Measurements from ENCODE around the gene ETV3L. TPM values are rescaled to one million over a fixed set of nuclear protein-coding genes. Genes with fewer than 3 reads are reported as not detected.

Gene ETV3L
- total and polyA plus RNA-seq, 2 donors from 2014 or later, result not detected

- H3K9ac ChIP-seq (ENCODE audit: low read length in 3 of 3), result no peak overlapping the region
- TF ChIP-seq, protein P1, sequence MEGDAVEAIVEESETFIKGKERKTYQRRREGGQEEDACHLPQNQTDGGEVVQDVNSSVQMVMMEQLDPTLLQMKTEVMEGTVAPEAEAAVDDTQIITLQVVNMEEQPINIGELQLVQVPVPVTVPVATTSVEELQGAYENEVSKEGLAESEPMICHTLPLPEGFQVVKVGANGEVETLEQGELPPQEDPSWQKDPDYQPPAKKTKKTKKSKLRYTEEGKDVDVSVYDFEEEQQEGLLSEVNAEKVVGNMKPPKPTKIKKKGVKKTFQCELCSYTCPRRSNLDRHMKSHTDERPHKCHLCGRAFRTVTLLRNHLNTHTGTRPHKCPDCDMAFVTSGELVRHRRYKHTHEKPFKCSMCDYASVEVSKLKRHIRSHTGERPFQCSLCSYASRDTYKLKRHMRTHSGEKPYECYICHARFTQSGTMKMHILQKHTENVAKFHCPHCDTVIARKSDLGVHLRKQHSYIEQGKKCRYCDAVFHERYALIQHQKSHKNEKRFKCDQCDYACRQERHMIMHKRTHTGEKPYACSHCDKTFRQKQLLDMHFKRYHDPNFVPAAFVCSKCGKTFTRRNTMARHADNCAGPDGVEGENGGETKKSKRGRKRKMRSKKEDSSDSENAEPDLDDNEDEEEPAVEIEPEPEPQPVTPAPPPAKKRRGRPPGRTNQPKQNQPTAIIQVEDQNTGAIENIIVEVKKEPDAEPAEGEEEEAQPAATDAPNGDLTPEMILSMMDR (IDR thresholded peaks at IDR 0.05; ENCODE audit: borderline replicate concordance, extremely low read depth, insufficient read depth), result no peak
- no peaks in the 10 kb centered on the region for H3K27me3 ChIP-seq (ENCODE audit: control insufficient read depth, insufficient read depth, low read length)
- peaks cover 0 to 18% (median 10%) of the 10 kb centered on the region in 3 donors for H3K4me1 ChIP-seq (ENCODE audit: control insufficient read depth in 2 of 3, insufficient read depth in 2 of 3, low read depth in 1 of 3, low read length in 3 of 3)
- H3K27ac ChIP-seq (ENCODE audit: low read depth in 2 of 2, low read length in 2 of 2), result no peak overlapping the region
- DNase-seq (no peak), FAIRE-seq (no peak)
- peaks cover 7 to 9% (median 7%) of the 10 kb centered on the region in 3 donors for H3K36me3 ChIP-seq (ENCODE audit: control insufficient read depth in 2 of 3, insufficient read depth in 3 of 3, low read length in 3 of 3)
- intact Hi-C loops (cut with DNase I), result no loop called here
- H3K9me3 ChIP-seq (ENCODE audit: control insufficient read depth in 2 of 3, insufficient read depth in 1 of 3, low read length in 3 of 3), result no peaks in the 10 kb centered on the region
- H3K4me3 ChIP-seq (ENCODE audit: low read length in 3 of 3), result no peak overlapping the region
Observed at GRCh38 chr1:157140063-157140588, 40.5 kb upstream of the ETV3L start.

- DNase-seq (no peak), FAIRE-seq (no peak)
- Histone ChIP-seq H3K4me3 (ENCODE audit: low read length in 3 of 3) (peak overlapping the region; percentile 21 to 88 (median 87)), H3K27me3 (ENCODE audit: control insufficient read depth, insufficient read depth, low read length) (no peaks in the 10 kb centered on the region), H3K9ac (ENCODE audit: low read length in 3 of 3) (peak overlapping the region; percentile 24 to 84 (median 73)), H3K4me1 (ENCODE audit: control insufficient read depth in 2 of 3, insufficient read depth in 2 of 3, low read depth in 1 of 3, low read length in 3 of 3) (peaks cover 0 to 18% (median 10%) of the 10 kb centered on the region in 3 donors), H3K27ac (ENCODE audit: low read depth in 2 of 2, low read length in 2 of 2) (peak overlapping the region; percentile 96 to 98), H3K9me3 (ENCODE audit: control insufficient read depth in 2 of 3, insufficient read depth in 1 of 3, low read length in 3 of 3) (no peaks in the 10 kb centered on the region), H3K36me3 (ENCODE audit: control insufficient read depth in 2 of 3, insufficient read depth in 3 of 3, low read length in 3 of 3) (peaks cover 8 to 18% (median 16%) of the 10 kb centered on the region in 3 donors)
- TF ChIP-seq, protein P1 (IDR thresholded peaks at IDR 0.05; ENCODE audit: borderline replicate concordance, extremely low read depth, insufficient read depth), result no peak
- intact Hi-C loops (cut with DNase I), result no loop called here
Observed at GRCh38 chr1:157139052-157139715, 39.6 kb upstream of the ETV3L start.

GRCh38 chr1:157138220-157139051, 38.8 kb upstream of the ETV3L start, which contains the start of gene ETV3:
TSS of gene ETV3 (minus strand) at chr1:157138395. CDS start at chr1:157136352, 2,043 bp downstream.
- H3K4me3 ChIP-seq (ENCODE audit: low read length in 3 of 3), result peak within 1 kb of the TSS; percentile 86 to 88 (median 87)
- TF ChIP-seq, protein P1 (IDR thresholded peaks at IDR 0.05; ENCODE audit: borderline replicate concordance, extremely low read depth, insufficient read depth), result no peak

More at GRCh38 chr1:157138220-157139051, 38.8 kb upstream of the ETV3L start, which contains the start of gene ETV3:
- peak within 1 kb of the TSS; percentile 82 to 90 (median 88) for H3K9ac ChIP-seq (ENCODE audit: low read length in 3 of 3)
- peak within 1 kb of the TSS; percentile 96 to 98 for H3K27ac ChIP-seq (ENCODE audit: low read depth in 2 of 2, low read length in 2 of 2)
- H3K4me1 ChIP-seq (ENCODE audit: control insufficient read depth in 2 of 3, insufficient read depth in 2 of 3, low read depth in 1 of 3, low read length in 3 of 3), result peaks cover 0 to 18% (median 10%) of the 10 kb centered on the region in 3 donors
- no peaks in the 10 kb centered on the region for H3K9me3 ChIP-seq (ENCODE audit: control insufficient read depth in 2 of 3, insufficient read depth in 1 of 3, low read length in 3 of 3)
- intact Hi-C loops (cut with DNase I), result no loop called here
- no peaks in the 10 kb centered on the region for H3K27me3 ChIP-seq (ENCODE audit: control insufficient read depth, insufficient read depth, low read length)
- no peak for FAIRE-seq
- peaks cover 8 to 26% (median 22%) of the 10 kb centered on the region in 3 donors for H3K36me3 ChIP-seq (ENCODE audit: control insufficient read depth in 2 of 3, insufficient read depth in 3 of 3, low read length in 3 of 3)
- peak; percentile 95 to 97 (median 96) for DNase-seq

Measured in kidney (tissue), 14 donors.